Measurements from ENCODE around the gene NDST1. TPM values are rescaled to one million over a fixed set of nuclear protein-coding genes. Genes with fewer than 3 reads are reported as not detected.

NDST1 gene
- total RNA-seq, 2 experiments from 2014 or later = 2.5 to 2.6 TPM

DNA sequence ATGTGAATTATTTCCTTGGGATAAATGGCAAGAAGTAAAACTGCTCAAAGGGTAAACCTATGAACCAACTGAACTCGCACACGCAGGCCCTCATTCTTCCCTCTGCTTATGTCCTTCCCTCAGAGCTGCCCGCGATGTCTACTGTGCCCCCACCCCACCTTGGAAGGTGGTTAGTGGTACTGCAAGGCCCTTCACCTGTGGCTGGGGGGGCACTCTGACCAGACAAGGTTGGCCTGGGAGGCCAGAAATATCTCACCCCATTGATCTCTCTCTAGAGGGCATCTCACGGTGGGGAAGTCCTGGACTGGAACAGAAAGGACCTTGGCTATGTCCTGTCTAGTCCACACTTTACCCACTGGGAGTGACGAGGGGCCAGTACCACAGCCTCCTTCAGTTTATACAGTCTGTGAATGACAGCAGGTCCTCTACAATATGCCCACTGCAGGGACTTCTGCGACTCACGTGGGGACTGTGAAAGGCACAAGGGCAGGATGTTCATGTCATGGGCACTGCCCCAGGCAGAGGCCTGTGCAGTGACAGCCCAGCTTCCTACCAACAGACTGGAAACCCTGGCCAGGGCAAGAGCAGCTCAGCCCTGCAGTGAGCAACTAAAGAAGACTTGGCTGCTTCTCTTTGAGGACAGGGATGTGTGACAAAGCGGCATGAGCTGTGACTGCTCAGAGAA lies 75.8 kb downstream of the NDST1 start:
- no peaks in the 10 kb centered on the region for H3K4me1 Mint-ChIP-seq (ENCODE audit: low read depth)
- H3K36me3 Mint-ChIP-seq = no peaks in the 10 kb centered on the region
- intact Hi-C loops (cut with micrococcal nuclease) = no loop called here
- ChIA-PET POLR2A (no interaction called here), CTCF (interaction anchor here (0.6 to 1.4 kb wide), 3 partner anchors 22 to 39 kb away, joined by 3 to 5 read pairs (median 3); no protein-coding TSS in a partner anchor)
- H3K27ac Mint-ChIP-seq = no peak overlapping the region
- no peaks in the 10 kb centered on the region for H3K9me3 Mint-ChIP-seq
- H3K4me3 Mint-ChIP-seq = no peak overlapping the region
- H3K27me3 Mint-ChIP-seq = peaks cover 5% of the 10 kb centered on the region
- no peak for DNase-seq

DNA sequence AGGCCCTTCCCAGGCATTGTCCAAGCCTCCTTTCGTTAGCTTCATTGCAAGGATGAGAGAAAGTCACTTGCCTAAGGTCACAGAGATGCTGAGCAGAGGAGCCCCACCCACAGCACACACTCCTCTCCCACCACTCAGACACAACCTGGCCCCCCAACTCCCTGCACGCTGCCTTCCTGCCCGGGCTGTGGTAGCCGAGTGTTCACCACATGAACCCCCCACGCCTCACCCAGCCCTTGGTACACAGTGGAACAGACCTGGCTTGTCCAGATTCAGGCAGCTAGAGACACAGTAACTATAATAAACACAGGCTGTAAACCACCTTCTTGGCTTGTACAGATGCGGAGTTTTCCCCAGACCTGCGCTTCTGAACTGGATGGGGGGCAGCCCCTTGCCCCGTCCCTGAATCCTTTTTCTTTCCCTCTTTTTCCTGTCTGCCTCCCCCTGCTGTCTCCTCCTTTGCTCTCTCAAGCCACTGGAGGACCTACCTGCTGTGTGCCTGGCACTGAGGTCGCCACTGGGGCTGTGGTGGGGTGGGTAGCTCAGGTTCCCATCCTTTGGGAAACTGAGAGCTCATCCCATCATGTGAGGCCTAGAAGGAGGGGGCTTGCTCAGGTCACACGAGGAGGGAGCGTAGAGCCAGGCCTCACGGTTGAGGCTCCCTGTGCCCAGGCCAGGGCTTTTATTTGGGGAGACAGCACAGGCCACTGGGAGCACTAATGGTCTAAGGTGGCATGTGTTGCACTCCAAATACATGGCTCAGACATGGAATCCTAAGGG lies 76.8 kb downstream of the NDST1 start:
- H3K27me3 Mint-ChIP-seq = peaks cover 5% of the 10 kb centered on the region
- H3K36me3 Mint-ChIP-seq = no peaks in the 10 kb centered on the region
- no peaks in the 10 kb centered on the region for H3K4me1 Mint-ChIP-seq (ENCODE audit: low read depth)
- no peaks in the 10 kb centered on the region for H3K9me3 Mint-ChIP-seq
- intact Hi-C loops (cut with micrococcal nuclease) = no loop called here
- ChIA-PET POLR2A (interaction anchor here (0.6 kb wide), 1 partner anchor 1010 kb away, joined by 3 read pairs; no protein-coding TSS in a partner anchor), CTCF (interaction anchor here (0.6 kb wide), 1 partner anchor 23 kb away, joined by 3 read pairs; no protein-coding TSS in a partner anchor)
- no peak for DNase-seq
- no peak overlapping the region for H3K27ac Mint-ChIP-seq
- no peak overlapping the region for H3K4me3 Mint-ChIP-seq

GRCh38 chr5:150585781-150586341 lies 77.9 kb downstream of the NDST1 start:
- no peak for DNase-seq
- Mint-ChIP-seq H3K36me3 (no peaks in the 10 kb centered on the region), H3K9me3 (no peaks in the 10 kb centered on the region), H3K4me1 (ENCODE audit: low read depth) (no peaks in the 10 kb centered on the region), H3K27ac (no peak overlapping the region), H3K27me3 (peaks cover 5% of the 10 kb centered on the region), H3K4me3 (no peak overlapping the region)
- intact Hi-C loops (cut with micrococcal nuclease) = no loop called here
- CTCF ChIA-PET = interaction anchor here (0.9 kb wide), 1 partner anchor 24 kb away, joined by 3 read pairs; no protein-coding TSS in a partner anchor
- POLR2A ChIA-PET = interaction anchor here (0.6 kb wide), 1 partner anchor 1011 kb away, joined by 3 read pairs; no protein-coding TSS in a partner anchor

DNA sequence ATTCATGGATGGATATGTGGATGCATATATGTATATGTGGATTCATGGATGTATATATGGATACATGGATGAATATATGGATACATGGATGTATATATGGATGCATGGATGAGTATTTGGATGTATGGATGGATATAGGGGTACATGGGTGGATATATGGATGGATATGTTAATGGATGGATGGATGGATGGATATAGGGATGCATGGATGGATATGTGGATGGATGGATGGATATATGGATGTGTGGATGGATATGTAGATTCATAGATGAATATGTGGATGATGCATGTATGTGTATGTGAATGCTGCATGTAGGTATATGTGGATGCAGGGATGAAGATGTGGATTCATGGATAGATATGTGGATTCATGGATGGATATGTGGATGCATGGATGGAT lies 79.1 kb downstream of the NDST1 start:
- intact Hi-C loops (cut with micrococcal nuclease) = no loop called here
- no peak for DNase-seq
- no peaks in the 10 kb centered on the region for H3K36me3 Mint-ChIP-seq
- POLR2A ChIA-PET = no interaction called here
- no peaks in the 10 kb centered on the region for H3K4me1 Mint-ChIP-seq (ENCODE audit: low read depth)
- CTCF ChIA-PET = no interaction called here
- H3K4me3 Mint-ChIP-seq = no peak overlapping the region
- H3K9me3 Mint-ChIP-seq = no peaks in the 10 kb centered on the region
- no peak overlapping the region for H3K27ac Mint-ChIP-seq
- peaks cover under 1% of the 10 kb centered on the region for H3K27me3 Mint-ChIP-seq

GRCh38 chr5:150587856-150588595 lies 80.1 kb downstream of the NDST1 start:
- intact Hi-C loops (cut with micrococcal nuclease) = no loop called here
- Mint-ChIP-seq H3K4me3 (no peak overlapping the region), H3K9me3 (no peaks in the 10 kb centered on the region), H3K4me1 (ENCODE audit: low read depth) (no peaks in the 10 kb centered on the region), H3K27ac (no peak overlapping the region), H3K36me3 (no peaks in the 10 kb centered on the region), H3K27me3 (no peaks in the 10 kb centered on the region)
- DNase-seq = no peak
- ChIA-PET CTCF (no interaction called here), POLR2A (no interaction called here)

DNA sequence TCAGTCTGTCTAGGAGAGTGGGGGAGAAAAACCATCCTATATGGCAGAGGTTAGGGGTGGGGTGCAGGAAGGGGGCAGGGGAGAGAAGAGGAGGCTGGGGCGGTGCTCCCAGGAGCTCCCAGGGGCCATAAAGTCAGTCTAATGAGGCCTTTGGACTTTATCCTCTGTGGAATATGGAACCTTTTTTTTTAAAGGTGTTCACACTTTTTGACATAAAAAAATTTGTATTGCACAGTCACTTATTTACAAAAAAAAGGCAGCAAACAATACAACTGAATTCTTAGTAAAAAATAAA lies 80.6 kb downstream of the NDST1 start:
- POLR2A ChIA-PET = no interaction called here
- Mint-ChIP-seq H3K36me3 (no peaks in the 10 kb centered on the region), H3K27me3 (no peaks in the 10 kb centered on the region), H3K27ac (no peak overlapping the region), H3K4me1 (ENCODE audit: low read depth) (no peaks in the 10 kb centered on the region), H3K9me3 (no peaks in the 10 kb centered on the region), H3K4me3 (no peak overlapping the region)
- DNase-seq = no peak
- intact Hi-C loops (cut with micrococcal nuclease) = no loop called here
- CTCF ChIA-PET = no interaction called here

DNA sequence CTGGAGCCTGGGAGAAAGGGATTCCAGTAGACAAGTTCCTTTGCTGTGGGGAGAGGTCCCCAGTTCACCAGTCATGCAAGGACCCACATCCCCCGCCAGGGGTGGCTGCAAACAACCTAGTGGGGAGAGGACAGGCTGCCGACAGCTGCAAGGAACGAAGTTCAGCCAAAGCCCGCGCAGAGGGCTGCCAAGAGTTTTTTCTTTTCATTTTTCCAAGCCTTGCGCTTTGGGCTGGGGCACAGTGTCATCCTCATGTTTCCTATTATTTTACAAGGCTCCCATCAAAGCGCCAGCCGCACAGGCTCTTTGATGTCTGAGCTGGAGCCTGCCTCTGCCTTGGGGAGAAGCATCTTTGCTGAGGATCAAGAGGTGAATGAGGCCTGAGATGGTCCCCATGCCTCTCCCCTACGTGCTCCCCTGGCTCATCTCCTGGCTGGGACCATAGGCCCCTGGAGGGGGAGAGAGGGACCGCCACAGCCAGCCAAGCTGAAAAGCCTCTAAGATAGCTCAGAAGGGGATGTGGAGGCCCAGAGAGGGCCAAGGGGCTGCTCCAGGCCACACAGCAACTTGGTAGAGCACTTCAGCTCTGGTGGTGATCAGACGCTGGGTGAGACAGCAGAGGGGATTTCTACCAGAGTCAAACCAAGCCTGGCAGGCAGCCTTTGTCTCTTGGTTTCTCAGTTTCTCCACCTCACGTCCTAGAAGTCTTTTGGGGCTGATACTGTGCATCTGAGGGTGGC lies 82.1 kb downstream of the NDST1 start:
- CTCF ChIA-PET = no interaction called here
- H3K27me3 Mint-ChIP-seq = no peaks in the 10 kb centered on the region
- POLR2A ChIA-PET = no interaction called here
- intact Hi-C loops (cut with micrococcal nuclease) = no loop called here
- no peak overlapping the region for H3K27ac Mint-ChIP-seq
- H3K4me1 Mint-ChIP-seq (ENCODE audit: low read depth) = no peaks in the 10 kb centered on the region
- H3K36me3 Mint-ChIP-seq = no peaks in the 10 kb centered on the region
- no peak overlapping the region for H3K4me3 Mint-ChIP-seq
- no peak for DNase-seq
- no peaks in the 10 kb centered on the region for H3K9me3 Mint-ChIP-seq

GRCh38 chr5:150590979-150591695 lies 83.2 kb downstream of the NDST1 start:
- ChIA-PET CTCF (no interaction called here), POLR2A (no interaction called here)
- Mint-ChIP-seq H3K27me3 (no peaks in the 10 kb centered on the region), H3K4me3 (no peak overlapping the region), H3K4me1 (ENCODE audit: low read depth) (no peaks in the 10 kb centered on the region), H3K9me3 (no peaks in the 10 kb centered on the region), H3K36me3 (no peaks in the 10 kb centered on the region), H3K27ac (no peak overlapping the region)
- no peak for DNase-seq
- intact Hi-C loops (cut with micrococcal nuclease) = no loop called here

GRCh38 chr5:150593593-150593992 lies 85.7 kb downstream of the NDST1 start:
- Mint-ChIP-seq H3K4me1 (ENCODE audit: low read depth) (no peaks in the 10 kb centered on the region), H3K4me3 (no peak overlapping the region), H3K36me3 (no peaks in the 10 kb centered on the region), H3K27me3 (no peaks in the 10 kb centered on the region), H3K27ac (no peak overlapping the region), H3K9me3 (no peaks in the 10 kb centered on the region)
- ChIA-PET CTCF (no interaction called here), POLR2A (no interaction called here)
- intact Hi-C loops (cut with micrococcal nuclease) = no loop called here
- no peak for DNase-seq

DNA sequence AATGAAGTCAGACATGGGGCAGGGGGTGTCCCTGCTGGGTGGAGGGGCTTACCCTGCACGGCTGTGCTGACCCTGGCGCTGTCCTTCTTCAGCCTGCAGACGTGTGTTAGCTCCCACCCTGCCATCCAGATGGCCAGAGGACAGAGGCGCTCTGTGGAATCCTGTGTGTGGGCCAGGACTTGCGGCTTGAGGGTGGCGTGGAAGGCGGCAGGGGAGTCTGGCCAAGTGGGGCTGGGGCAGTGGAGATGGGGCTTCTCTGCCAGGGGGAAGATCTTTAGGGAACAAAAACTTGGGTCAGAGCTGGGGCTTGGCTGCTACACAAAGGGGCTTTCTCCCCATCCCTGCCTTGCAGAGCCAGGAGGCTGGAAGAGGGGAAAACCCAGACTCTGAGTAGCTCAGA lies 86.1 kb downstream of the NDST1 start:
- Mint-ChIP-seq H3K4me1 (ENCODE audit: low read depth) (no peaks in the 10 kb centered on the region), H3K27me3 (no peaks in the 10 kb centered on the region), H3K36me3 (no peaks in the 10 kb centered on the region), H3K4me3 (no peak overlapping the region), H3K27ac (no peak overlapping the region), H3K9me3 (no peaks in the 10 kb centered on the region)
- ChIA-PET POLR2A (no interaction called here), CTCF (no interaction called here)
- intact Hi-C loops (cut with micrococcal nuclease) = no loop called here
- DNase-seq = no peak

- Mint-ChIP-seq H3K36me3 (no peaks in the 10 kb centered on the region), H3K27me3 (no peaks in the 10 kb centered on the region), H3K4me3 (no peak overlapping the region), H3K4me1 (ENCODE audit: low read depth) (no peaks in the 10 kb centered on the region), H3K27ac (no peak overlapping the region), H3K9me3 (no peaks in the 10 kb centered on the region)
- CTCF ChIA-PET = no interaction called here
- intact Hi-C loops (cut with micrococcal nuclease) = no loop called here
- no peak for DNase-seq
- POLR2A ChIA-PET = no interaction called here
Observed at GRCh38 chr5:150595466-150596031, 87.6 kb downstream of the NDST1 start.
